ENCODE measurements around the gene RAB35. TPM values are rescaled to one million over a fixed set of nuclear protein-coding genes. Genes with fewer than 3 reads are reported as not detected.

RAB35 gene
- total RNA-seq, 1 donor from 2014 or later = 39.2 TPM

GRCh38 chr12:120067084-120067869 is 49.3 kb downstream of the RAB35 start:
- H3K27me3 ChIP-seq = no peaks in the 10 kb centered on the region
- no peak overlapping the region for H3K4me3 ChIP-seq
- intact Hi-C loops (cut with DNase I) = no loop called here
- H3K4me1 ChIP-seq = no peaks in the 10 kb centered on the region
- no peak for TF ChIP-seq CTCF (IDR thresholded peaks at IDR 0.05)
- H3K9me3 ChIP-seq = no peaks in the 10 kb centered on the region
- H3K27ac ChIP-seq = no peak overlapping the region
- H3K36me3 ChIP-seq = no peaks in the 10 kb centered on the region
- DNase-seq (ENCODE audit: low spot score in 2 of 2) = no peak

GRCh38 chr12:120066341-120066740 is 50.2 kb downstream of the RAB35 start:
- Histone ChIP-seq H3K36me3 (no peaks in the 10 kb centered on the region), H3K9me3 (no peaks in the 10 kb centered on the region), H3K4me3 (no peak overlapping the region), H3K27me3 (no peaks in the 10 kb centered on the region), H3K4me1 (no peaks in the 10 kb centered on the region), H3K27ac (no peak overlapping the region)
- no peak for DNase-seq (ENCODE audit: low spot score in 2 of 2)
- TF ChIP-seq CTCF (IDR thresholded peaks at IDR 0.05) = no peak
- intact Hi-C loops (cut with DNase I) = no loop called here

- Histone ChIP-seq H3K4me1 (no peaks in the 10 kb centered on the region), H3K27me3 (no peaks in the 10 kb centered on the region), H3K4me3 (no peak overlapping the region), H3K36me3 (no peaks in the 10 kb centered on the region), H3K9me3 (no peaks in the 10 kb centered on the region), H3K27ac (no peak overlapping the region)
- DNase-seq (ENCODE audit: low spot score in 2 of 2) = no peak
- TF ChIP-seq CTCF (IDR thresholded peaks at IDR 0.05) = no peak
- intact Hi-C loops (cut with DNase I) = no loop called here
Observed at GRCh38 chr12:120065472-120065871, 51.1 kb downstream of the RAB35 start.

- TF ChIP-seq CTCF (IDR thresholded peaks at IDR 0.05) = no peak
- no peak overlapping the region for H3K4me3 ChIP-seq
- no peaks in the 10 kb centered on the region for H3K4me1 ChIP-seq
- no peaks in the 10 kb centered on the region for H3K36me3 ChIP-seq
- H3K9me3 ChIP-seq = no peaks in the 10 kb centered on the region
- H3K27me3 ChIP-seq = no peaks in the 10 kb centered on the region
- intact Hi-C loops (cut with DNase I) = no loop called here
- no peak for DNase-seq (ENCODE audit: low spot score in 2 of 2)
- H3K27ac ChIP-seq = no peak overlapping the region
Observed at GRCh38 chr12:120064054-120064940, 52.3 kb downstream of the RAB35 start.

GRCh38 chr12:120062976-120063579 is 53.5 kb downstream of the RAB35 start:
- Histone ChIP-seq H3K36me3 (no peaks in the 10 kb centered on the region), H3K27me3 (no peaks in the 10 kb centered on the region), H3K4me3 (no peak overlapping the region), H3K27ac (no peak overlapping the region), H3K9me3 (no peaks in the 10 kb centered on the region), H3K4me1 (no peaks in the 10 kb centered on the region)
- no peak for DNase-seq (ENCODE audit: low spot score in 2 of 2)
- intact Hi-C loops (cut with DNase I) = no loop called here
- no peak for TF ChIP-seq CTCF (IDR thresholded peaks at IDR 0.05)
